GM21529 (cell line): Measurements from ENCODE around the gene LLGL1.

Experiments used
- ATAC-seq: cut with Tn5 transposase; IDR thresholded peaks from one replicate; pipeline ENCODE4 v1.9.1; 2021; ENCODE audit not compliant: unreplicated experiment

LLGL1 gene

GRCh38 chr17:18225121-18225641 lies at the start of gene LLGL1:
Gene LLGL1, plus strand, starts transcription at chr17:18225635. Its CDS starts 48 bp downstream, at chr17:18225683.
- ATAC-seq: peak; percentile 77

- ATAC-seq: no peak
Observed at GRCh38 chr17:18176176-18176575, 49.3 kb upstream of the LLGL1 start.

DNA sequence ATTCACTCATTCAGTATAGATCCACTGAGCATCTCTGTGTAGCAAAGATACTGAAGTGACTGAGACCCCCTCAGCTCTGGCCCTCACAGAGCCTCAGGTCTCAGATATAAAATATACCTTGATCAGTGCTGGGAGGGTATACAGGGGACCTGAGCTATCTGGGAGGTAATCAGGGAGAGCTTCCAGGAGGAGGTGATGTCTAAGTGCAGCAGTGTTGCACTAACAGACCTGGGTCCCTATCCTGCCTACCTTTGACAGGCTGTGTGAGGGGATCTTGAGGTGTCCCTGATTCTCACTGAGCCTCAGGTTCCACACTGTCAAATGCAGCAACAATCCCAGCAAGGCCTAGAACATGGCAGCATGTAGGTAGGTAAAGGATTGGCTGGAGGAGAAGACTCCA lies 48.3 kb upstream of the LLGL1 start:
- ATAC-seq: no peak

DNA sequence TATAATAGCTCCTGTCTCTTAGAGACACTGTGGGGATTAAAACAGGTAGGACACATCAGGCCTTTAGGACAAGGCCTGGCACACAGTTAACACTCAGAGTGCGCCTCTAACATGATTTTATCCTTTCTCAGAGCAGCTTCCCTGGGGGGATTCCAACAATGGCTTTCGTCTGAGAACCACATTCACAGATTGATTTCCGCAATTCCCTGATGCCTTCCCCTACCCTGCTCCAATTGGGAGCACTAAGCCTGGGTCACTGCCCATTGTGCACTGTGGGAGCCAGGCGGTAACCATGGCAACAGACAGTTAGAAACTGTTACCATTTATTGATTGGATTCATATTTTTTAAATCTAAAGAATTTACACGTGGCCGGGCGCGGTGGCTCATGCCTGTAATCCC lies 47.7 kb upstream of the LLGL1 start:
- no peak for ATAC-seq

- no peak for ATAC-seq
Observed at GRCh38 chr17:18179196-18179595, 46.2 kb upstream of the LLGL1 start.

GRCh38 chr17:18179804-18180203 lies 45.6 kb upstream of the LLGL1 start:
- no peak for ATAC-seq

DNA sequence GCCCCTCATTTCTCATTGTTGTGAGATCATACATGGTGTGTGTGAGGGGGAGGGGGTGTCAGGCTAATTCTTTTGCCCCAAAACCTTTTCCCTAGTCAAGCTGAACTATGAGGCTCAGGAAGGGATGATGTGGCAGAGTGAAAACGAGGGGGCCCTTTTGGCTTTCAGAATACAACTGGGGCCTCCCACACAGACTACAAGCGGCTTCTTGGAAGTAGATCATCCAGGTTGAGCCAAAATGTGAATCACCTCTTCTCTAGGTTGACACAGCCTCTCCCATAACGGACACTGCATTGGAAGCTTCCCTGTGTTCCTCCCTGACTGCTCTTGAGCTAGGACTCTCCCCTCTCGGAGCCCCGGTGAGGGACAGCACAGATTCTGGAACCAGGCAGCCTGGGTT lies 44.1 kb upstream of the LLGL1 start:
- no peak for ATAC-seq

DNA sequence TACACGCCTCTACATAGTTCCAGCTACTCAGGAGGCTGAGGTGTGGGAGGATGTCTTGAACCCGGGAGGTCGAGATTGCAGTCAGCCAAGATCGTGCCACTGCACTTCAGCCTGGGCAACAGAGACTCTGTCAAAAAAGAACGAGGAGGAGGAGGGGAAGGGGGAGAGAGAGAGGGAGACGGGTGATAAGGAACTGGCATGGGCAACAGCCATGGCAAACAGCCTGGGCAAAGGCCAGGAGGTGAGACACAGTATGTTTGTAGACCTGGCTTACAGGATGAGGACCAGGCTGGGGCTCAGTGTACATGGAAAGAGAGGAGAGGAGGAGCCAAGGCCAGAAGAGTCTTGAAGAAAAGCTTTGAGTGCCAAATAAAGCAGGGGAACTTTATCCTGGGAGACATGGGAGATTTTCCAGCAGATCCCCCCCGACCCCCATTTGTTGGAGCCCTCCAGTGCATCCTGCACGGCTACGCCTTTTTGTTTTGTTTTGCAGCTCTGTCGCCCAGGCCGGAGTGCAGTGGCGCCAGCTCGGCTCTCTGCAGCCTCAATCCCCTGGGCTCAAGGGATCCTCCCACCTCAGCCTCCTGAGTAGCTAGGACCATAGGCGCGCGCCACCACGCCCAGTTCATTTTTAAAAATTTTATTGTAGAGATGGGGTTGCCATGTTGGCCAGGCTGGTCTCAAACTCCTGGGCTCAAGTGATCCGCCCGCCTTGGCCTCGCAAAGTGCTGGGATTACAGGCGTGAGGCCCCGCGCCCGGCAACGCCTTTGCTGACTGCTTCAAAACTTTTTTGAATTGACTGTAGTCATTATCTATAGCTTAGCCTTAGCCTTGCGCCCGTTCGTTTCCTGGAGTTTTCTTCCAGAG lies 43.1 kb upstream of the LLGL1 start:
- ATAC-seq: no peak

GRCh38 chr17:18182978-18183333 lies 42.5 kb upstream of the LLGL1 start:
- ATAC-seq: peak; percentile 31

GRCh38 chr17:18183334-18184142 lies 41.9 kb upstream of the LLGL1 start, which contains the start of gene ALKBH5:
Gene ALKBH5, plus strand, starts transcription at chr17:18183828. Its CDS starts 416 bp downstream, at chr17:18184244.
- ATAC-seq: peak; percentile 84

- ATAC-seq: peak; percentile 5
Observed at GRCh38 chr17:18184143-18185031, 41.0 kb upstream of the LLGL1 start.

GRCh38 chr17:18185391-18185790 lies 40.0 kb upstream of the LLGL1 start:
- no peak for ATAC-seq

- no peak for ATAC-seq
Observed at GRCh38 chr17:18185832-18186626, 39.4 kb upstream of the LLGL1 start.

- ATAC-seq: no peak
Observed at GRCh38 chr17:18186627-18186982, 38.8 kb upstream of the LLGL1 start.

GRCh38 chr17:18187226-18187625 lies 38.2 kb upstream of the LLGL1 start:
- no peak for ATAC-seq

DNA sequence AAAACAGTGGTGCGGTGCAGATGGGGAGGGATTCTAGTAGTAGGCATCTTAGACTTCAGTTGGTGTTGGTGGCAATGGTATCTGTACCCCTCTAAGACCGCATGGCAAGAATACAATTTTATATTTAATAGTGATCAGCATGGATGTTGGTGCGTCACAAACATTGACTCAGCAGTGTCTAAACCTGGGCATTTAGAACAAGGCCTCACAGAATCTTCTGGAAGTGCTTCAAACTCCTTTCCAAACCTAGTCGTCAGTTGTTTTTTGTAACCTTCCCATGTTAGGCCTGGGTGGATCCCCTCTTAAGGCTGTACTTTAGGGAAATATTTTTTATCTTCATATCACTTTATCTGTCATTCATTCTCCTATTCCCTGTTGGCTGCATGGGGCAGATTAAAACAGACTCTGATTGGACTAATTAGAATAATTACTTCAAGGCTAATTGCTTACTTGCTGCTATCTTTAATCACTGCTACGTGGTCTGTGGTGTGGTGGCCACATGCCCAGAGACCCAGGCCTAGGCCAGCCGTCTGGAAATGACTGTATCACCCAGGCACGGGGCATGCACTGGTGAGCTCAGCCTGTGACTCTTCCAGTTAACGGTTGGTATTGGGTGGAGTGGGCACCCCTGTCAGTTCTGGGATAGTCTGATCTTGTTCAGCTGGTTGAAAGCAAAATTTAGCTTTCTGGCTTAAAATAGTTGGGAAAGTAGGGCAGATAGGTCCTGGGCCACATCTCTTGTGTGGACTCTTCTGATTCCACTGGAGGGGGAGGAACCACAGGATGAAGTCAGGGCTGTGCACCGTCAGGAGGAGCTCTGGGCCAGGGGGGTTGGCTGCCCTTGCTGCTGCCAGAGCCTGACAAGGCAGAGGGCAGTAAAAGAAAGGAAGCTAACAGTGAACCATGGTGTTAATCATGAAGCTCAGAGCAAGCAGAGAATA lies 37.3 kb upstream of the LLGL1 start:
- no peak for ATAC-seq

GRCh38 chr17:18190628-18191235 lies 34.7 kb upstream of the LLGL1 start:
- ATAC-seq: no peak

- ATAC-seq: no peak
Observed at GRCh38 chr17:18191236-18191667, 34.2 kb upstream of the LLGL1 start.
